Thoracic aorta (tissue), 2 donors: Measurements from ENCODE around the gene CHRNB2. TPM values are rescaled to one million over a fixed set of nuclear protein-coding genes. Genes with fewer than 3 reads are reported as not detected.

Source experiments
- ATAC-seq: fragments of 150-250 bp; one replicate; pipeline ENCODE4 v1.8.0; 2017; ENCODE audit warnings: low read depth; ENCODE audit not compliant: insufficient number of reproducible peaks, low FRiP score
- DNase-seq: peaks from one replicate; pipeline ENCODE4 v3.0.0-alpha.2; 2020; ENCODE audit warnings: low spot score
- H3K27ac ChIP-seq, 2 donors: fragments of 200-600 bp; sonication (generic); 1 replicate in 1 of 2; 2 replicates in 1 of 2; pipeline ENCODE4 v1.5.1; 2016; ENCODE audit warnings: mild to moderate bottlenecking in 2 of 2, moderate library complexity in 2 of 2
- H3K27me3 ChIP-seq: fragments of 200-600 bp; sonication (generic); replicated peaks from 2 replicates; pipeline ENCODE4 v1.6.0; 2016; ENCODE audit warnings: mild to moderate bottlenecking; ENCODE audit not compliant: insufficient read depth
- H3K36me3 ChIP-seq: fragments of 200-600 bp; sonication (generic); one replicate; pipeline ENCODE4 v1.5.1; 2016
- H3K4me1 ChIP-seq, 2 donors: fragments of 200-600 bp; sonication (generic); 1 replicate in 1 of 2; 2 replicates in 1 of 2; pipeline versions ENCODE4 v1.5.1 to v1.6.0; 2016; ENCODE audit warnings: low read depth in 2 of 2, mild to moderate bottlenecking in 1 of 2; ENCODE audit not compliant: control insufficient read depth in 1 of 2
- H3K4me3 ChIP-seq: fragments of 200-600 bp; sonication (generic); 2 replicates; pipeline ENCODE4 v1.5.1; 2016; ENCODE audit warnings: mild to moderate bottlenecking
- H3K9me3 ChIP-seq: fragments of 200-600 bp; sonication (generic); 2 replicates; pipeline ENCODE4 v1.5.1; 2016
- CTCF ChIP-seq: fragments of 200-600 bp; sonication (generic); IDR thresholded peaks from one replicate; pipeline ENCODE4 v1.5.1; 2019; ENCODE audit warnings: antibody characterized with exemption
- total RNA-seq, 2 donors: library from RNA; depleted of rRNA; stranded (reverse); fragments of >200 nt; gene quantifications; one replicate each; pipeline versions ENCODE4 v1.1.0 to v1.2.3, GENCODE V29; 2016

Gene CHRNB2
- total RNA-seq, 2 donors from 2014 or later: not detected

DNA sequence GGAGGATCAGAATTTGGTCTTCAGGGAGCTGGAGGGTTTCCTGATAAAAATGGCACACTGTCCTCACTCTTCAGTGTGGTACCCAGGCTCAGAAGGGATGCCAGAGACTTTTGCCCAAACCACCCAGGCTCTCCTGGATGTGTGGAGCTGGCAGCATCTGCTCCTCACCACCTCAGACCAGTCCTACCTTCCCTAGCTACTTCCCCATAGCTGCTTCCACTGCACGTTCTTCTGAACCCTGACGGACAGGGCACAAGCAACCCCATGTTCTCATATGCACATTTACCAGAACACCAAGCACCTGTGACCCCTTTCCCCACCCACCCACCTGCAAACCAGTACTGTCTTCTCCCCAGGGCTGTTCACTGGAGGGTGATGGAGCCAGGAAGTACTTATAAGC lies 35.7 kb downstream of the CHRNB2 start:
- Histone ChIP-seq H3K4me1 (peaks cover 35 to 58% of the 10 kb centered on the region in 2 donors), H3K36me3 (peaks cover 19% of the 10 kb centered on the region), H3K9me3 (no peaks in the 10 kb centered on the region), H3K4me3 (no peak overlapping the region), H3K27ac (no peak overlapping the region), H3K27me3 (no peaks in the 10 kb centered on the region)
- ATAC-seq (no peak), DNase-seq (no peak)
- no peak for TF ChIP-seq CTCF

DNA sequence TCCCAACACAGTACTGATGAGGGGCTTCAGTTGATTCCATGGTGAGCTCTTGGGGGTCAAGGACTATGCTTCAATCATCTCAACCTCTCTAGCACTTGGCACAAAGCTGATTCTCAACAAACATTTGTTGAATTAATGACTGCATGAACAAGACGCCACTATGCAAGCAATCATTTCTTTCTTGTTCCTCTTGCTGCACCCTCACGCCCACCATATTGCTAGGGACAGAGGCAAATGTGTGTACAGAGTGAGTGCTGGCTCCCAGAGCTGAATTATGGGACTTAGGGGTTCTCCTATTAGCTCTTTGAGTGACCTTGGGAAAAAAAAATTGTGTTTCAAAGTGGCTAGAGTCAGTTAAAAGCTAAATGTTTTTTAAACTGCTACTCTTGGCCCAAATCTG lies 38.0 kb downstream of the CHRNB2 start:
- Histone ChIP-seq H3K9me3 (no peaks in the 10 kb centered on the region), H3K27ac (no peak overlapping the region), H3K4me3 (no peak overlapping the region), H3K27me3 (no peaks in the 10 kb centered on the region), H3K36me3 (peaks cover 18% of the 10 kb centered on the region), H3K4me1 (peaks cover 29 to 47% of the 10 kb centered on the region in 2 donors)
- TF ChIP-seq CTCF: no peak
- no peak for DNase-seq
- ATAC-seq: no peak

- DNase-seq: no peak
- no peaks in the 10 kb centered on the region for H3K9me3 ChIP-seq
- no peak for TF ChIP-seq CTCF
- H3K4me3 ChIP-seq: peak overlapping the region; percentile 99
- peak overlapping the region; percentile 96 to 98 for H3K27ac ChIP-seq
- no peaks in the 10 kb centered on the region for H3K27me3 ChIP-seq
- peaks cover 3% of the 10 kb centered on the region for H3K36me3 ChIP-seq
- peaks cover 29 to 45% of the 10 kb centered on the region in 2 donors for H3K4me1 ChIP-seq
- no peak for ATAC-seq
These were observed 39.6 kb downstream of the CHRNB2 start for GRCh38 chr1:154607106-154607608.

DNA sequence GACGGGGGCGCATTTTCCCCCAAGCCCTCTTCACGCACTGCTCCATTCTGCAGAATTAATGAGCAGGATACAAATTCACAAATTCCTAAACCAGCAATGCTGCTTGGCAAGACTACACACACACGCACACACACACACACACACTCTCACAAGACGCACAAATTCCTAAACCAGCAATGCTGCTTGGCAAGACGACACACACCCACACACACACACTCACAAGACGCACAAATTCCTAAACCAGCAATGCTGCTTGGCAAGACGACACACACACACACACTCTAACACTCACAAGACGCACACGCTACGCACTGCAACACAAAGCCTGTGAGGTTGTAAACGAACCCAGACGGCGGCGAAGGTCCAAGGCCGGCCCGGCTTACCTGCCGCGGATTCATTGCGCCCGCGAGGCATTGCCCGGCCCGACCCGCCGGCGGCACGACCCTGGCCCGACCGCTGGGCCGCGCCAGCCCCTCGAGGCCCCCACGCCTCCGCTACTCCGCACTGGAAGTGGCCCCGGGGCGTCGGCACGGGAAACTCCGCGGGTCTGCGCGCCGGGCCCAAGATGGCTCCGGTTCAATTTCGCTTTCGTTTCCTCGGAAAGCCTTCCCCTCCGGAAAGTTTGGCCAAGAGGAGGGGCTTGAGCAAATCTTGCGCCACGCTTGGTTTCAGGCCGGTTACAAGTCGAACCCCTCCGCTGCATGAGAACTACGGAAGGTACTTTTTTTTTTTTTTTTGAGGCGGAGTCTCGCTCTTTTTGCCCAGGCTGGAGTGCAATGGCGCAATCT lies 40.2 kb downstream of the CHRNB2 start, which contains the start of gene ADAR:
ADAR (minus strand) TSS at position 578 of the 788 bp plus-strand sequence; CDS start at position 398, 180 bp downstream.
- peaks cover 29 to 45% of the 10 kb centered on the region in 2 donors for H3K4me1 ChIP-seq
- no peaks in the 10 kb centered on the region for H3K9me3 ChIP-seq
- H3K4me3 ChIP-seq: peak within 1 kb of the TSS; percentile 99
- no peaks in the 10 kb centered on the region for H3K36me3 ChIP-seq
- H3K27ac ChIP-seq: peak within 1 kb of the TSS; percentile 96 to 98
- no peaks in the 10 kb centered on the region for H3K27me3 ChIP-seq
- TF ChIP-seq CTCF: no peak
- DNase-seq: peak; percentile 79
- ATAC-seq: peak; percentile 95

DNA sequence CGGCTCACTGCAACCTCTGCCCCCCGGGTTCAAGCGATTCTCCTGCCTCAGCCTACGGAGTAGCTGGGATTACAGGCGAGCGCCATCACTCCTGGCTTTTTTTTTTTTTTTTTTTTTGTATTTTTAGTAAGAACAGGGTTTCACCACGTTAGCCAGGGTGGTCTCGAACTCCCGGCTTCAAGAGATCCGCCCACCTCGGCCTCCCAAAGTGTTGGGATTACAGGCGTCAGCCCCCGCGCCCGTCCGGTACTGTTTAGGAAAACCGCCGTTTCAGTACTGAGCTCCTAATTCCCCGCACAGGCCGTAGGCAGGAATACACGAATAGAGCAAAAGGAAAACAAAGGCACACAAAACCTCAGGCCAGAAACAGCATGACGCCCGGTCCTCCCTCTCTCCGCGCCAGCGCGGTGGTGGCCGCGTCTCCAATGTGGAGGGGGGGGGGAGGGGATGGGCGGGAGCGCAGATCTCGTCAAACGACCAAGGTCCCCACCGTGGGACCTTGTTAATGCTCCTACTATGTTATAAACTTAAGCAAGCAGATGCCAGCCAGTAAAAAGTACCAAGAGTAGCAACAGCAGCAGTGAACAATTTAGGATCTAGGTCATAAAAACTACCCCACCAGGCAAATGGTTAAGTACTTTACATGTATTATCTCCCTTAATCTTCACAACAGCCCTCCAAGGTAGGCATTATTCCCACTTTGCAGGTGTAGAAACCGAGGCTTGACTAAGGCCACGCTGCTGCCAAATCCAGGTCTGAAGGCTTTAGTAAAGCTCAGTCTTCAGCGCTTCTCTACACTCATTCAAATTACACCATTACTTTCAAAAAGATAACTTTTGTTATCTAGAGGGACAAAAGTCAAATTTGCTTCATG lies 41.1 kb downstream of the CHRNB2 start:
- ATAC-seq (peak; percentile 17), DNase-seq (no peak)
- peak overlapping the region; percentile 99 for H3K4me3 ChIP-seq
- H3K36me3 ChIP-seq: no peaks in the 10 kb centered on the region
- no peaks in the 10 kb centered on the region for H3K9me3 ChIP-seq
- H3K4me1 ChIP-seq: peaks cover 29 to 38% of the 10 kb centered on the region in 2 donors
- peak overlapping the region; percentile 96 to 98 for H3K27ac ChIP-seq
- no peak for TF ChIP-seq CTCF
- no peaks in the 10 kb centered on the region for H3K27me3 ChIP-seq
